A673 (cell line): ENCODE data around the gene AP4B1.

Source experiments
- CTCF ChIP-seq: fragments of 300-800, 200-600 bp; sonication (generic); conservative IDR thresholded peaks from 2 replicates; pipeline ENCODE4 v1.5.1; 2017; ENCODE audit warnings: low read depth, mild to moderate bottlenecking, antibody characterized with exemption, low read length, moderate library complexity, mixed read lengths
- EZH2 ChIP-seq: fragments of 200-600 bp; sonication (generic); IDR thresholded peaks from 2 replicates; pipeline ENCODE4 v1.6.1; 2017; ENCODE audit warnings: borderline replicate concordance, low read depth, mild to moderate bottlenecking, mixed read lengths, antibody characterized with exemption, low read length; ENCODE audit not compliant: poor library complexity, severe bottlenecking

DNA sequence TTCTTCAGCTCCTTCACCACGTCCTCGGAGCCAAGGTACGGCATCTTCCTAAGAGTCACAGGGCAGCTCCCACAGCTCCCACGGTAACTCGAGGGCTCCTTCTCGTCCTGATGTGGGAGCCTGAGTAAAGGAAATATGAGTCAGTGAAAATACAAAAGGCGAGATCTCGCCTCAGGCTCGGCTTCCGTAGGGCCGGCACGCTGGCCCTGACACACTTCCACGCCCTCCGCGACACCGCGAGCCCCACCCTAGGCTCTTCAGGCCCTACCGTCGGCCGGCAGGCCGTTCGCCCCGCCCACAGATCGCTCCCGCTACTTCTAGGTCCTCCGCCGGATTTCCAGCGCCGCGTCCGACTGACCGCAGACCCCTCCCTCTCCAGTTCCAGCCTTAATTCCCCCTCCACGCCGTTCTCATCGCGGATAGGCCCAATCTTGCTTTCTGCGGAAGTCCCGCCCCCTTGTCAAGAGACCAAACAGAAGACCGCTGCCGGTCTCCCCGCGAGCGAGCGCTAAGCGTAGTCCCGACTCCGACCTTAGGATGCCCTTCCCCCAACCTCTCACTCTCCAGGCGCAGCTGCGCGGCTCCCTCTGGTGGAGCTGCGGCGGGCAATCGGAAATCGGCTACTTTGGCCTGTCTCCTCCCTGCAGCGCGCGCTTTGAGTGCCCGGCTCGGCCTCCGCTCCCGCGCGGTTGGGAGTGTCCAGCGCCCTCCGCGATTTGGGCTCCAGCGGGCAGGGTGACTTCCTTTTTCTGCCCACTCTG is at the start of gene AP4B1, which contains the start of gene DCLRE1B:
- peak; percentile 70 for TF ChIP-seq CTCF
- no peak for TF ChIP-seq EZH2
